SK-N-SH (cell line): ENCODE data around the gene CERS6.

Experiments used
- CHD2 ChIP-seq: fragments of 150-350 bp; IDR thresholded peaks from 2 replicates; pipeline ENCODE4 v1.6.1; 2018; ENCODE audit warnings: low read length; ENCODE audit not compliant: partially characterized antibody
- CTCF ChIP-seq: fragments of 200-600 bp; sonication (generic); IDR thresholded peaks from 2 replicates; pipeline ENCODE4 v1.6.1; 2017; ENCODE audit warnings: antibody characterized with exemption, mild to moderate bottlenecking, moderate library complexity
- EZH2phosphoT487 ChIP-seq: fragments of 200-600 bp; sonication (generic); IDR thresholded peaks from 2 replicates; pipeline ENCODE4 v1.6.1; 2017; ENCODE audit warnings: low read depth, mixed run types, mild to moderate bottlenecking, antibody characterized with exemption, moderate library complexity, borderline replicate concordance
- FOXM1 ChIP-seq: IDR thresholded peaks from 2 replicates; pipeline ENCODE4 v1.4.0; 2012; ENCODE audit warnings: low read depth, mild to moderate bottlenecking
- GATA2 ChIP-seq: sonication (generic); formaldehyde crosslinking; IDR thresholded peaks from 2 replicates; pipeline ENCODE4 v1.5.0; 2020; ENCODE audit warnings: mild to moderate bottlenecking, missing genetic modification reagents
- POLR2AphosphoS5 ChIP-seq: IDR thresholded peaks from 2 replicates; pipeline ENCODE4 v1.6.1; 2012; ENCODE audit warnings: low read depth, low read length
- RAD21 ChIP-seq: IDR thresholded peaks from 2 replicates; pipeline ENCODE4 v1.6.1; 2012; ENCODE audit warnings: mild to moderate bottlenecking, low read length
- RXRA ChIP-seq: IDR thresholded peaks from 2 replicates; pipeline ENCODE4 v1.4.0; 2012; ENCODE audit warnings: low read depth, mild to moderate bottlenecking, borderline replicate concordance
- SIN3A ChIP-seq: IDR thresholded peaks from 2 replicates; pipeline ENCODE4 v1.6.1; 2012; ENCODE audit warnings: low read depth, mild to moderate bottlenecking, low read length, moderate library complexity, borderline replicate concordance
- TAF1 ChIP-seq: IDR thresholded peaks from 2 replicates; pipeline ENCODE4 v1.6.1; 2012; ENCODE audit warnings: low read depth, mild to moderate bottlenecking, low read length, moderate library complexity, borderline replicate concordance
- TEAD4 ChIP-seq: IDR thresholded peaks from 2 replicates; pipeline ENCODE4 v1.4.0; 2012; ENCODE audit warnings: mild to moderate bottlenecking, borderline replicate concordance; ENCODE audit not compliant: insufficient read depth
- TF ChIP-seq, protein P1 (sequence below): IDR thresholded peaks from 2 replicates; pipeline ENCODE4 v1.6.1; 2012; ENCODE audit warnings: mild to moderate bottlenecking, low read depth, low read length, moderate library complexity
- TF ChIP-seq, protein P2 (sequence below): fragments of 150-350 bp; IDR thresholded peaks from 2 replicates; pipeline ENCODE4 v1.6.1; 2016; ENCODE audit warnings: mild to moderate bottlenecking, low read depth, low read length

- TF ChIP-seq CTCF, result no peak
- no peak for TF ChIP-seq RXRA
- no peak for TF ChIP-seq RAD21
- no peak for TF ChIP-seq TAF1
- no peak for TF ChIP-seq EZH2phosphoT487
- TF ChIP-seq, protein P1, sequence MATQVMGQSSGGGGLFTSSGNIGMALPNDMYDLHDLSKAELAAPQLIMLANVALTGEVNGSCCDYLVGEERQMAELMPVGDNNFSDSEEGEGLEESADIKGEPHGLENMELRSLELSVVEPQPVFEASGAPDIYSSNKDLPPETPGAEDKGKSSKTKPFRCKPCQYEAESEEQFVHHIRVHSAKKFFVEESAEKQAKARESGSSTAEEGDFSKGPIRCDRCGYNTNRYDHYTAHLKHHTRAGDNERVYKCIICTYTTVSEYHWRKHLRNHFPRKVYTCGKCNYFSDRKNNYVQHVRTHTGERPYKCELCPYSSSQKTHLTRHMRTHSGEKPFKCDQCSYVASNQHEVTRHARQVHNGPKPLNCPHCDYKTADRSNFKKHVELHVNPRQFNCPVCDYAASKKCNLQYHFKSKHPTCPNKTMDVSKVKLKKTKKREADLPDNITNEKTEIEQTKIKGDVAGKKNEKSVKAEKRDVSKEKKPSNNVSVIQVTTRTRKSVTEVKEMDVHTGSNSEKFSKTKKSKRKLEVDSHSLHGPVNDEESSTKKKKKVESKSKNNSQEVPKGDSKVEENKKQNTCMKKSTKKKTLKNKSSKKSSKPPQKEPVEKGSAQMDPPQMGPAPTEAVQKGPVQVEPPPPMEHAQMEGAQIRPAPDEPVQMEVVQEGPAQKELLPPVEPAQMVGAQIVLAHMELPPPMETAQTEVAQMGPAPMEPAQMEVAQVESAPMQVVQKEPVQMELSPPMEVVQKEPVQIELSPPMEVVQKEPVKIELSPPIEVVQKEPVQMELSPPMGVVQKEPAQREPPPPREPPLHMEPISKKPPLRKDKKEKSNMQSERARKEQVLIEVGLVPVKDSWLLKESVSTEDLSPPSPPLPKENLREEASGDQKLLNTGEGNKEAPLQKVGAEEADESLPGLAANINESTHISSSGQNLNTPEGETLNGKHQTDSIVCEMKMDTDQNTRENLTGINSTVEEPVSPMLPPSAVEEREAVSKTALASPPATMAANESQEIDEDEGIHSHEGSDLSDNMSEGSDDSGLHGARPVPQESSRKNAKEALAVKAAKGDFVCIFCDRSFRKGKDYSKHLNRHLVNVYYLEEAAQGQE, result no peak
- no peak for TF ChIP-seq SIN3A
- TF ChIP-seq POLR2AphosphoS5, result no peak
- TF ChIP-seq GATA2 (CRISPR knock-in tag), result no peak
- TF ChIP-seq, protein P2, sequence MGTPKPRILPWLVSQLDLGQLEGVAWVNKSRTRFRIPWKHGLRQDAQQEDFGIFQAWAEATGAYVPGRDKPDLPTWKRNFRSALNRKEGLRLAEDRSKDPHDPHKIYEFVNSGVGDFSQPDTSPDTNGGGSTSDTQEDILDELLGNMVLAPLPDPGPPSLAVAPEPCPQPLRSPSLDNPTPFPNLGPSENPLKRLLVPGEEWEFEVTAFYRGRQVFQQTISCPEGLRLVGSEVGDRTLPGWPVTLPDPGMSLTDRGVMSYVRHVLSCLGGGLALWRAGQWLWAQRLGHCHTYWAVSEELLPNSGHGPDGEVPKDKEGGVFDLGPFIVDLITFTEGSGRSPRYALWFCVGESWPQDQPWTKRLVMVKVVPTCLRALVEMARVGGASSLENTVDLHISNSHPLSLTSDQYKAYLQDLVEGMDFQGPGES, result no peak
- no peak for TF ChIP-seq TEAD4
- no peak for TF ChIP-seq FOXM1
- no peak for TF ChIP-seq CHD2
These were observed 131.2 kb downstream of the CERS6 start for GRCh38 chr2:168587307-168587706.
